LoVo (cell line): ENCODE data around the gene HYAL2.

ENCODE experiments used
- DNase-seq: peaks from one replicate; pipeline ENCODE4 v3.0.0-alpha.2; 2016; ENCODE audit warnings: low spot score

HYAL2 gene

DNA sequence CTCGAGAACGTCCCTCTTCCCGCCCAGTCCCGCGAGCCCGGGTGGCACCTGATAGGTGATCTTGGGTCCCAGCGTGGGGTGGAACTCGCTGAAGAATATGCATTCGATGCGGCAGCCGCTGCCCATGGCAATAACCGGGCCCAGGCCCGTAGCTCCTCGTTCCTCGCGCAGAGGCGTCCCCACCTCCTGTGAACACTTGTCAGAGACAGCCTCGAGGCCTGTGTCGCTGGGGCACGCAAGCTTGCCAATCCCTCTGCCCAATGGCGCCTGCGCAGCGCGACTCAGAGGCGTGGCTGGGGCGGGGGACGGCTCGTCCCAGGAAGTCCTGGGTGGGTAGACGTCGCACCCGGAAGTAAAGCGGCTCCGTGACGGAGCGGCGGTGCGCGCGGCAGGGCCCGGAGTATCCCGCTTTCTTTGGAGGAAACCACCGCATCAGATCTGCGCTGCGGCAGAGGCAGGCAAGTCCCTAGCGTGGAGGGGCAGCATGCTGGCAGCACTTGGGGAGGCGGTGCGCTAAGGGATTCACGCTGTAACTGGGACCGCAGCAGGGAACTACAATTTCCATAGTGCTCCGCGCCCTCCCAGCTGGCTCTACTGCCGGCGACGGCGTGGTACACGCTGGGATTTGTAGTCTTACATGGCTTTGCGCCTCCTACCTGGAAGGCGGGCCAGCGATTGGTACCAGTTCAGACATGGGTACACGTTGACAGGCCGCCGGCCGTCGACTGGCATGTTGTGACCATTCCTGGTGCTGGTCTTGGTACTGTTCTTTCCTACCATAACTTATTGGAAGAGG, 28.2 kb upstream of the HYAL2 start, which contains the start of the genes CYB561D2 and NPRL2:
Gene CYB561D2 (plus strand): TSS at position 336 of the 796 bp plus-strand sequence. CDS start 572 bp downstream, outside the sequence.
Gene NPRL2 (minus strand): TSS at position 249 of the 796 bp plus-strand sequence. CDS start 123 bp downstream, at position 126.
- peak; percentile 96 for DNase-seq

DNA sequence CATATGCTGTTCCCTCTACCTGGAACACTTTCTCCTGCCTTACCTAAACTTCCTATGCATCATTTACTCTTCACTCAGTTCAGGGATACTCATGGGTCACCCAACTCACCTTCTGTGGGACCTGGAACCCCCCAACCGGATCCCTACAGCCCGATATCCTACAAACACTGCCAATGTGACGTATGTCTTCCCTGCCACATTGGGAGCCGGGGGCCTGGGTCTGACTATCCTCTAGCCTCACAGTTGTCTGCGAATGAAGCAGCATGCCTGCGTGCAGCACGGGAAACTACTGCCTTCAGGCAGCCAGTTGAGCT, 27.6 kb upstream of the HYAL2 start:
- DNase-seq, result no peak

DNA sequence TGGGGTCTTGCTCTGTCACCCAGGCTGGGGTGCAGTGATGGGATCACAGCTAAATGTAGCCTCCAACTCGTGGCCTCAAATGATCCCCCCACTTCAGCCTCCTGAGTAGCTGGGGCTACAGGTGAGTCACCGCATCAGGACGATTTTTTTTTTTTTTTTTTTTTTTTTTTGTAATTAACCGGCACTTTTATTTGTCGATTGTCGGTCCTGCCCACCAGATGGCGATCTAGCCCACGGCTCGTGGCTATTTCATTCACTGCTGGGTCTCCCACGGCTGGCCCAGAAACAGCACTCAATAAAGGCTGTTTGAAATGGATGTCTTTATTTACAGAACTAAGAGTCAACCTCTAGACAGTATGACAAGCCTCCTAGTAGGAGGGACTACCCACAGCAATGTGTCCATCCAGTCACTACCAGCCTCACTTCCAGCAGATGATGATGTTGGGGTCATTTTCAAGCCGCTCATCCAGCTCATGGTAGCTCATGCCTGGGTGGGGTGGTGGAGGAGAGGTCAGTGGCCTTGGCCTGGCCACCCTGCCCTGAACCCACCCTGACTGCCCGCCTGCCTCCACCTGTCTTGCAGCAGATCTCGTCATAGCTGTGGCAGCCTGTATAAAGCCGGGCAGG, 24.8 kb upstream of the HYAL2 start:
- peak; percentile 64 for DNase-seq

DNA sequence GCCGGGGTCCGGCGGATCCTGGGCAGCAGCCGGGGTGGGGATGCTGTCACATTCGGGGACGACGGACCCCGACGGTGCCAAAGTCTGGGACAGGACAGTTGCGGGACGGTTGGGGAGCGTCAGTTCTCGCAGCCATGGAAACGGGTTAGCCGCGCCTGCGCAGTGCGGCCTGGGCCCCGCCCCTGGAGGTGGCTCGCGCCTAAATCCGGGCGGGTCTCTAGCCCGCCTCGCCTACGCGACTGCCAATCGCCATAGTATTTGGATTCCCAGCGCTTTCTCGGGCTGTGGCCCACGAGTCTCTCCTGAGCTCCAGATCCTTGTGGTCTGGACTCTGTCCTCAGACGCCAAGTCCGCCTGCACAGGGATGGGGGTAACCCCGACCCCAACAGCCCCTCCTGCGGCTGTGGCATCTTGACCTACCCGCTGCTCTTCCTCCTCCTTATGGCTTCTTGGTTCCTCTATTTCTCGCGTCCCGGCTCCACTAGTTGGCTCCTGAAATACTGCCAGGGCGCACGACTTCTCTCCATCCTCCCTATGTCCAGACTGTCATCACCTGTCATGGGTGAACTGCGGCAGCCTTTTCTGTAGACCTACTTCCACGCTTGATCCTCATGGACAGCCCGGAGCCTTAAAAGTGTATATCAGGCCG, 23.2 kb upstream of the HYAL2 start, which contains the start of gene ZMYND10:
Gene ZMYND10 (minus strand): TSS at position 147 of the 649 bp plus-strand sequence. CDS start 153 bp downstream, outside the sequence.
- DNase-seq, result no peak

DNA sequence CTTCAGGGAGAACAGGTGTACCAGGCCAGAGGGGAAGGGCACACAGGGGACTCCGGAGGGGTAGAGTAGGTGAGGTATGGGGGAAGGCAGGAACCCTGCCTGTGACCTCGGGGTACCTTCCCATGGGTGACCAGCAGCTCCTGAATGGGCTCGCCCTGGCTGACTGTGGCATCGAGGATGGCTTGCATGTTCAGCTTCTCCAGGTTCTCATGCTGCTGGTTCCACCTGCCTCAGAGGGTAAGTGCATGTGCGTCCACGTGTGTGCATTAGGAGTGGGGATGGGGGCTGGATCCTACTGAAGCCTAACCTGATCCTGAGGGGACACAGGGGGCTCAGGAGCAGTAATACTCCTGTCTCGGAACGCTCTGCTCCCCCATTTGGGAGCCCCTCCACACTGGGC, 22.5 kb upstream of the HYAL2 start:
- DNase-seq, result no peak

DNA sequence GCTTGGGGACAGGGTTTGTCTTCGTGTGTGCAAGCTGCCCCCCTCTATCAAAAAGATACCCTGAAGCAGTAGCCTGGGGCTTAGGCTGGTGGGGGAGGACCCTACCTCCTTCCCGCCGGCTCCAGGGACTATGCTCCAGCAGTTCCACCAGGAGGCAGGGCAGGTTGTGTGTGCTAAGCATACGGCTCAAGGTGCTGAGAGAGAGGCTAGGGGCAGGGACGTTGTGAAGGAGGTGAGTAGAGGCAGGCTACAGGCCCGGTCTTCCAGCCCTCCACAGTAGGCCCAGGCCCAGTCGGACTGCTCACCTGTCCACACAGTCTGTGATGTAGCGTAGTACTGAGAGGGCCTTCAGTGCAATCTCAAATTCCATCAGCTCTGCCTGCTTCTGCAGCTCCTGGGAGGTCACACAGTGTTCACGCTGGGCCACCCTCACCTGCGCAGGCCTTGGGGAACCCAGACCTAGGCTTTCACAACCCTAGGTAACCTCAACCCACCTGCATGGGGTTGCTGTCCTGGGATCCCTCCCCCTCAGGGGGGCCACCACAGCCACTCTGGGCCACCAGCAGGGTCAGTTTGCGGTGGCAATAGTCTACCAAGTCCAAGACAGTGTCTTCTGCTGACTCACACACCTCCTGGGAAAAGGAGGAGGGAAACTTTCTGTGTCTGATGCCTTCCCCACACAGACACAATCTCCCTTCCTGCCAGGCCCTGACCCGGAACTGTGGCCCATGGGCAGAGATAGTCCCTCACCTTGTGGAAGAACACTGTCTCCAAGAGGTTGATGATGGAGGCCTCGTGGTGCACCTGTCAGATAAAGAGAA, 20.5 kb upstream of the HYAL2 start:
- DNase-seq, result no peak

DNA sequence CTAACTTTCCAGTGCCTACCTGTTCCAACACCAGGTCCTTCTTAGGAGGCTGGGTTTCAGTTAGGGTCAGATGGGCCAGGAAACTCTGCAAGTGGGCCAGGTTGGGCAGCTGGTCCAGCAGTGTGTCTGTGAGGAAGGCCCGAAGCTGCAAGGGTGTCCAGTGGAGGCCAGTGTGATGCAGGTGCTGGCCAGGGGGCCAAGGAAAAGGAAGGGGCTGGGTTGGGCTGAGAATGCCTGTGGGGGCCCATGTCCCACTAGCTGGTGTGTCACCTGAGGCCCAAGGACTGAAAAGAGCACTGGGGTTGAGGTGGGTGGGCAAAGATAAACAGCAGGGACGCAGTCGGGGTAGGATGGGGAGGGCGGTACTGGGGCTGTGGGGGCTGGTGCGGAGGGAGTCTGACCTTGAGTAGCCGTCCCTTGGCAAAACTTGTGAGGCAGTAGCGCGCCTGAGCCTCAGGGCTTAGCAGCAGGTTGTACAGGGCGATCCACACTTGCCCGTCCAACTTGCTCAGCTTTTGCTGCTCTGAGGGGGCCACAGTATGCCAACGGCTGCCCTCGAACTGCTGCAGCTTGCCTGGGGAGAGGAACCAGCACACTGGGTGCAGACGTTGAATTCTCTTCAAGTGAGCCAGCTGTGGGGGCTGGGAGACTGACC, 19.6 kb upstream of the HYAL2 start:
- no peak for DNase-seq

DNA sequence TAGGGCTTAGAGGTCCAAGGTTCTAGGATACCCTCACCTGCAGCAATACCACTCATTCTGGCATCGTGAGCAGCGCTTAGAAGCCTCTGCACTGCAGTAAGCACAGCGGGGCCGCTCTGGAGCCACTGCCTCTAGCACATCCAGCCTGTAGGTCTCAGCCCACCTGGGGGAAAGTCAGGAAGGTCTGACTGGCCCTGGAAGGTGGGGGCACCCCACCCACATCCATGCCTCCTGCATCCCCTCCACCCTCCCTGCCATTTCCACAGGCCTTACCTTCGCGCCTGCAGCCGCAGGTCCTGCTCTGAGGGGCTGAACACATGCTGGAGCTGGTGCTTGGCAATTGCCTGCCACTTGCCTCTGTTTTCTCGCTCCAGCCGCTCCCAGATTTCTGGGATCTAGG, 19.0 kb upstream of the HYAL2 start:
- DNase-seq, result no peak

DNA sequence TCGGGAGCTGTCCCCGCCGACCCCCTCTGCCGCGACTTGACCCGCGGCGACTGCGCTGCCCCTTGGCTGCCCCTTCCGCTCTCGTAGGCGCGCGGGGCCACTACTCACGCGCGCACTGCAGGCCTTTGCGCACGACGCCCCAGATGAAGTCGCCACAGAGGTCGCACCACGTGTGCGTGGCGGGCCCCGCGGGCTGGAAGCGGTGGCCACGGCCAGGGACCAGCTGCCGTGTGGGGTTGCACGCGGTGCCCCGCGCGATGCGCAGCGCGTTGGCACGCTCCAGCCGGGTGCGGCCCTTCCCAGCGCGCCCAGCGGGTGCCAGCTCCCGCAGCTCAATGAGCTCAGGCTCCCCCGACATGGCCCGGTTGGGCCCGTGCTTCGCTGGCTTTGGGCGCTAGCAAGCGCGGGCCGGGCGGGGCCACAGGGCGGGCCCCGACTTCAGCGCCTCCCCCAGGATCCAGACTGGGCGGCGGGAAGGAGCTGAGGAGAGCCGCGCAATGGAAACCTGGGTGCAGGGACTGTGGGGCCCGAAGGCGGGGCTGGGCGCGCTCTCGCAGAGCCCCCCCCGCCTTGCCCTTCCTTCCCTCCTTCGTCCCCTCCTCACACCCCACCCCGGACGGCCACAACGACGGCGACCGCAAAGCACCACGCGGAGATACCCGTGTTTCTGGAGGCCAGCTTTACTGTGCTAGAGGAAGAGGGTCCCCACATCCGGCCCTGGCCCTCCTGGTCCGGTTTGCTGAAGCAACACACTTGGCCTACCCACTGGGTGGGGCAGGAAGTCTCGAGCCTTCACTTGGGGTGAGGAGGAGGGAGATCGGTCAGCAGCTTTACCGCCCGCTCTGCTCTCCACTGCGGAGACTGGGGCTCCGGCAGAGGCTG, 18.1 kb upstream of the HYAL2 start, which contains the start of gene RASSF1:
Gene RASSF1 (minus strand): TSS at position 389 of the 882 bp plus-strand sequence. CDS start 31 bp downstream, at position 358.
- peak; percentile 37 for DNase-seq

DNA sequence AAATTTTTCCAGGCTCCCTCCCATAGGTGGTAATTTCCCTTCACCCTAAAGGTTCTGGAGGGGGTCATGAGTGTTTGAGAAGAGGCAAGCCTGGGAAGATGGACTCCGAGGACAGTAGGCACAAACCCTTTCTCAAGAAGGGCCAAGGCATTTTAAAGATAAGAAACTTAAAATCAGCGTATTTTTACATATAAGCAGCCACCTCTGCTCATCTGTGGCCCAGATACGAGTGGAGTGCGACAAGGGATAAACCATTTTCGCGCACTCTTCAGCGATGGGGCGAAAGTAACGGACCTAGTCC, 17.6 kb upstream of the HYAL2 start:
- no peak for DNase-seq

DNA sequence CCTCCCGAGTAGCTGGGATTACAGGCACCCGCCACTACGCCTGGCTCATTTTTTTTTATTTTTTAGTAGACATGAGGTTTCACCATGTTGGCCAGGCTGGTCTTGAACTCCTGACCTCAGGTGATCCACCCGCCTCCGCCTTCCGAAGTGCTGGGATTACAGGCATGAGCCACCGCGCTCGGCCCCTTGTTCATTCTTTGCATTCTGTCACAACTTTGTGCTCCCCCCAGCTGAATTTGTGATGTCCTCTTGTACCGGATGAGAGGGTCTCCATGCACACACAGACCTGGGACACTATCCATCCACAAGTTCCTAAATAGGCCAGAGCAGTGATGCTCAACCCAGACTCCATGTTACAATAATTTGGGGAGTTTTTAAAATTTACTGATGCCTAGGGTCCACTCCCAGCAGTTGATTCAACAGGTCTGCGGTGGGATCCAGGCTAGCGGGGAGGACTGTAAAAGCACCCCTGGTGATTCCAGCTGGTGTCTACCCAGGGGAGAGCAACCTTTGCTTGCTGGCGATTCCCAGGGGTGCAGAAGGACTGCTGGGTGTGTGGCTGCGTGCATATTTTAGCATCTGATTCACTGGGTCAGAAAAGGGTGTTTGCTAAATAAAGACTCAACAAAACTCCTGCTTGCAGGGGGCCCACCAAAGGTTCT, 17.1 kb upstream of the HYAL2 start:
- DNase-seq, result no peak

DNA sequence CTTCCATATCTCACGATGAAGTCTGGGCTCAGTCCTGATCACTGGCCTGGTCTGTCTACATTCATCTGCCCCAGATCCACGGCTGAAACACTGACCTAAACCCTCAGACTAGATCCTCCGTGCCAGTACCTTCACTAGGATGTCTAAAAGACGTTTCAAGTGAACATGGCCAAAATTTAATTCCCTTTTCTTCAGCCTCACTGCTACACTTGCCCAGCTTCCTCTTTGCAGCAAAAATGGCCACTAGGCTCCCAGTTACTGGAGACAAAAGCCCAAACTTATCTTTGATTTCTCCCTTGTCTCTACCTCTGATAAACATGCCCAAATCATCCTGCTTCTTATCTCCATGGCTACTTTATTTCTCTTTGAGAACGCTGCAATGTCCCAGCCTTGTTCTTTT, 16.4 kb upstream of the HYAL2 start:
- DNase-seq, result no peak

DNA sequence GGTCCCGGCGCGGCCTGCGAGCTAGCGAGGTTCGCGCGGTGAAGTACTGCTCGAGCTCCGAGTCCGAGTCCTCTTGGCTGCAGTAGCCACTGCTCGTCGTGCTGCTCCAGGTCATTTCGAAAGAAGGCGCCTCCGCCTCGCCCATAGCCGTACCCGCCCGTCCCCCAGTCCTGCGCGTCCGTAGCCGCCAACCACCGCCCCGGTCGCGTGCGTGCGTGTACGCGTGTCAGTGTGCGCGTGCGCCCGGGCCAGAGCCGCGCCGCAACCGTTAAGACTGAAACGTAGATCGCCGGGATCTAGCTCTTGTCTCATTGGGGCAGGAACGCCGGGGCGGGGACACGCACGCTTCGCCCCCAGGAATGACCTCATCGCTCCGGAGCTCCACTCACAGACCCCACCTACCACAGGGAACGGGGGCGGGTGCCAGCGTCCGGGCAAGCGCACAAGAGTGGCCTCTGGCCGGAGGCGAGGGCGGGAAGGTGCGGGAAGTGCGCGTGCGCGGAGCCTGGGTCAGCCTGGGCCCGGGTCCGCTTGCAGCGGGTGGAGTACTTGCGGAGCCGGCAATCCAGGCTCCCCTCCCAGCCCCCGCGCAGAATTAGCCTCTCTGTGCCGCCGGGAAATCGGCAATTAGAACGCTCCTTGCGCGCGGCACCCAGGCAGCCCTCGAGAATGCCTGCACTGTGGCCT, 14.8 kb upstream of the HYAL2 start:
- peak; percentile 99 for DNase-seq

DNA sequence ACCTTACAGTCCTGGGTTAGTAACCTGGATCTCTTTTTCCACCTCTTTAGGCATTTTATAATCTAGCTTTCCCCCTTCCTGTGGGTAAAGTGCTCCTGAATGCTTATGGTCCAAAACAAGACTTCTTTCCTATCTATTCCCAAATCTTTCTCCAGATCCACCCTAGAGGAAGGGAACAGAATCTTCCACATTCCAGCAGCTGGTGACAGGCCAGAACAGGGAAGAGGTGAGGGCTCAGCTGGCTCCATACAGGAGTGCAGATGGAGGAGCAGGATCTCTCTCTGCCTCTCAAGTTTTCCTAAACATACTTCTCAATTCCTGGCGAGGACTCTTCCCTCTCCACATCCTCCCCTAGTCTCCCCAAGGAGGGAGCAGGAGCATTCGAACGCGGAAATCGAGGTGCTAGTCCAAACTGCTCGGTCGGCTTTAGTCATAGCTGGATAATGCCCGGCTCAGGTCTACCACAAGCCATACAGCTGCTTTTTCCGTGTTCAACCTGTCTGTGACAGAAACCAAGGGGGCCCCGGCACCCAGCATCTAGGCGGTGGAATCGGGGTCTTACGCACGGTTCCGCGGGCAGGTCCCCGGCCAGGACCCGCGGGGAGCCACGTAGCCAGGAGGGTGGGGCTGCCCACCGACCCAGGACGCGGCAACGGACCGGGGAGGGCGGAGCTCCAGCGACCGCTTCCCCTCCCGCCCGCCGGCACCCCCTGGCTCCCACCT, 14.1 kb upstream of the HYAL2 start:
- no peak for DNase-seq

DNA sequence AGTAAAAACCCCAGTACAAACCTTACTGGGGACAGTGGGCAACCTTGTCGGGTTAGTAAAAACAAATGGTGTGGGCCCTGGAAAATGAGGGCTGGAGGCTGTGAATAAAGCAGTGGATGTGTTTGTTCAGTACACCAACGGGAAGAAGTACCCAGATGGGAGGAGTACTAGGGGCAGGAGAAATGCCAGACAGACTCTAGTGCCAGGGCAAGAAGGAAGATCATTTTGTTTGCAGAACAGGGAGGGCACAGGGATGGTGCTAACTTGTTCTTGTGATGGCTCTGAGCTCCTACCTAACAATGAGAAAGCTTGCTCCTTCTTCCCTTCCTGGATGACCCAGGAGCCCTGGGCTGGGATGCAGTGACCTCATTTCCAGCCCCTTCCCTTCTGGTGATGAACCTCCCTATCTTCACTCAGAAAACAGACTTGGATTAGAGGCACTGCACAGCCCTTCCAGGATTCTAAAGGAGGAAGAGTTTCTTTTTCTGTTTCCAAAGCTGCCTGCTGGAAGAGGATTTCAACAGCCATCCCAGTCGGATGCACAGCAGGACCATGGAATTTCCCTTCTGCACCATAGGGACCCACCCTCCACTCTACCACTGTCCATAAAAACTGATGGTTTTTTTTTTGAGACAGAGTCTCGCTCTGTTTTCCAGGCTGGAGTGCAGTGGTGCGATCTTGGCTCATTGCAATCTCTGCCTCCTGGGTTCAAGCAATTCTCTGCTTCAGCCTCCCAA, 12.0 kb upstream of the HYAL2 start:
- no peak for DNase-seq

DNA sequence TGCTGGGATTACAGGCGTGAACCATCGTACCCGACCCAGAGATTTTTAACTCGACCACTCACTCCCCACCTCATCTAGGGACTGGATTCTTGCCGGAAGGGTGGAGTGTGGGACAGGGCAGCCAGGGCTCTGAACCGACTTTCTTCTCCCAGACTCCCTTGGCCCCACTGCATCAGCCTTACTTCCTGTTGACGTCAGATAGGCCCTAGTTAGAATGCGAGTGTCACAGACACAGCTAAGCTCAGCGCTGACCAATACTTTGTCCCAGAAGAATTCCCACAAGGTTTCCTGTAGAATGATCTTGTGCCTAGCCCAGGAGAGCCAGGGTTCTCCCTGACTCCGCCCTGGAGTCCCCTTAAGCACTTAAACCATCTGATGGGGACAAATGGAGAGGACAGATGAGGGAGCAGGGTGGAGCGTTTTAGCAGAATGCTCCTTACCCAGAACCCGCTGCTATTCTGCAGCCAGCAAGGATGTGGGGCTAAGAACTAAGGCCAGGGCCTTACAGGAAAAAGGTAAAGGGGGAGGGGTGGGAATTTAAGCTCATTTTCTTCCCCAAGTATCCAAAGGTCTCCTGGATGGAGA, 11.3 kb upstream of the HYAL2 start:
- no peak for DNase-seq

DNA sequence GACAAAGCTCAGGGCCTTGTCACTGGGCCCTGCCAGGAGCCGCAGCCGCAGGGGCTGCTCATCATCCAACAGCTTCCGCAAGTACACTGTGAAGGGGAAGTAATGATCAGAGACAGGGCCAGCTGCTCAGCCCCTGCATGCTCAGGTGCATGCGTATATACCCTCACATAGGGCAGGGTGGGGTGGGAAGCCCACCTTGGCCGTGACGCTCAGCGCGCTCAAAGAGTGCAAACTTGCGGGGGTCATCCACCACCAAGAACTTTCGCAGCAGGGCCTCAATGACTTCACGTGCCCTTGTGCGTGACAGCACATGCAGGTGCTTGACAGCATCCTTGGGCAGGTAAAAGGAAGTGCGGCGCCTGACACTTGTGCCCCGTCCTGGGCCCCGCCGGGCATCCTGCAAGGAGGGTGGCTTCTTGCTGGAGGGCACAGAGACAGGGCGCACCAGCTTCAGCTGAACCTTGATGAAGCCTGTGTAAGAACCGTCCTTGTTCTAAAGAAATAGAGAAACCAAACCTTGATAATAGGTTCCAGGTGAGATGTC, 8.9 kb upstream of the HYAL2 start:
- no peak for DNase-seq
